ENCODE results near the gene CYP26C1. TPM values are rescaled to one million over a fixed set of nuclear protein-coding genes. Genes with fewer than 3 reads are reported as not detected.
A peak's percentile ranks its signal among the peaks of the same experiment; 100 is the strongest.

CYP26C1 gene
- total and polyA plus RNA-seq, 2 of the 13 experiments (the other 11 are each of a cell fraction or from before 2014, with no cell fraction given): 0.02 TPM; not detected in 1

DNA sequence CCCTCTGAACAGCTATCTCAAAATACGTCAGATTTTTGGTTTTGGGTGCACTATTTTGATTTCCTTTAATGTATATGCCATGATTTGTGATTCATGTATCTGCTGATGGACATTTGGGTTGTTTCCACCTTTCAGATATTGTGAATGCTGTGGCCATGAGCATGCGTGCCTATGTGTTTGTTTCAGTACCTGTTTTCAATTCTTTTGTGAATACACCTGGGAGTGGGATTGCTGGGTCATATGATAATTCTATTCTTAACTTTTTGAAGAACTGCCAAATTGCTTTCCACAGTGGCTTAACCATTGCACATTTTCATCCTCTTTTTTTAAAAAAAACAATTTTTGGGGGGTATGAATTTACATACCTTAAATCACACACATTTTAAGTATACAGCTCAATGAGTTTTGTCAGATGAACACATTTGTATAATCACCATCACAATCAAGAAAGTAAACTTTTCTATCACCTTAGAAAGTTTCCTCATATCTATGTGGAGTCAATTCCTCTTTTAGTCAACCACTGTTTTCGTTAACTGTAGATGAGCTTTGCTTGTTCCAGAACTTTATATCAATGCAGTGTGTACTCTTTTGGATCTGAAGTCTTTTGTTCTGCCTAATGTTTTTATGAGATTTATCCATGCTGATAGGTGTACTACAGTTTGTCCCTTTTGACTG is 50.0 kb downstream of the CYP26C1 start:
- TF ChIP-seq, protein P1, sequence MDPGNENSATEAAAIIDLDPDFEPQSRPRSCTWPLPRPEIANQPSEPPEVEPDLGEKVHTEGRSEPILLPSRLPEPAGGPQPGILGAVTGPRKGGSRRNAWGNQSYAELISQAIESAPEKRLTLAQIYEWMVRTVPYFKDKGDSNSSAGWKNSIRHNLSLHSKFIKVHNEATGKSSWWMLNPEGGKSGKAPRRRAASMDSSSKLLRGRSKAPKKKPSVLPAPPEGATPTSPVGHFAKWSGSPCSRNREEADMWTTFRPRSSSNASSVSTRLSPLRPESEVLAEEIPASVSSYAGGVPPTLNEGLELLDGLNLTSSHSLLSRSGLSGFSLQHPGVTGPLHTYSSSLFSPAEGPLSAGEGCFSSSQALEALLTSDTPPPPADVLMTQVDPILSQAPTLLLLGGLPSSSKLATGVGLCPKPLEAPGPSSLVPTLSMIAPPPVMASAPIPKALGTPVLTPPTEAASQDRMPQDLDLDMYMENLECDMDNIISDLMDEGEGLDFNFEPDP (CRISPR knock-in tag; conservative IDR thresholded peaks at IDR 0.05): no peak
- TF ChIP-seq CHD2 (IDR thresholded peaks at IDR 0.05; ENCODE audit: low read depth, low read length) (no peak), DPF2 (CRISPR knock-in tag; IDR thresholded peaks at IDR 0.05; ENCODE audit: borderline replicate concordance, low read depth) (no peak), GABPA (IDR thresholded peaks at IDR 0.05; ENCODE audit: low read depth, low read length) (no peak), GABPA (CRISPR knock-in tag; IDR thresholded peaks at IDR 0.05; ENCODE audit: low read depth) (no peak), ZNF292 (CRISPR knock-in tag; IDR thresholded peaks at IDR 0.05; ENCODE audit: borderline replicate concordance, low read depth) (no peak)
- H3K4me2 ChIP-seq (ENCODE audit: low read depth, low read length): no peak overlapping the region
- no peak overlapping the region for H3K27ac ChIP-seq (ENCODE audit: extremely low read length, insufficient read depth, low read length)
- no peak for DNase-seq (ENCODE audit: low spot score)
- H3K9me3 ChIP-seq (ENCODE audit: low read length): no peaks in the 10 kb centered on the region
- no peaks in the 10 kb centered on the region for H4K20me1 ChIP-seq (ENCODE audit: insufficient read depth, low read length)
- in situ Hi-C loops (cut with HindIII; ENCODE audit: extremely low pct_ligation_motif_present, low pct_unique_long_range_greater_than_20kb): no loop called here
- H3K9ac ChIP-seq (ENCODE audit: insufficient read depth, low read depth, low read length): no peak overlapping the region
- POLR2A ChIA-PET: no interaction called here
- ATAC-seq: no peak
- FAIRE-seq: no peak
- no peak overlapping the region for H2AFZ ChIP-seq (ENCODE audit: low read length)
- intact Hi-C loops (cut with micrococcal nuclease; ENCODE audit: unreplicated experiment): no loop called here
- BruUV-seq (replicated peaks): no TSS peak
- H3K4me1 ChIP-seq (ENCODE audit: insufficient read depth, low read length): peaks cover 38% of the 10 kb centered on the region
- CTCF ChIA-PET (ENCODE audit: low intra/inter-chr PET ratio, low total read pairs): no interaction called here
- H3K36me3 ChIP-seq (replicated peaks in 1 of 2; ENCODE audit: control insufficient read depth in 1 of 2, insufficient read depth in 2 of 2, low read length in 2 of 2): no peaks in the 10 kb centered on the region
- no peak overlapping the region for H3K4me3 ChIP-seq (replicated peaks in 1 of 3; ENCODE audit: insufficient read depth in 1 of 3, low read depth in 2 of 3, low read length in 3 of 3)
- no peaks in the 10 kb centered on the region; a peak in 2 of 5 replicates for H3K27me3 ChIP-seq (ENCODE audit: control insufficient read depth in 1 of 2, insufficient read depth in 2 of 2, low read length in 2 of 2)
- 62% methylated on average over 3 of the region's 3 CpGs for WGBS (ENCODE audit: low lambda C conversion rate)
- H3K79me2 ChIP-seq (ENCODE audit: insufficient read depth, low read length): no peaks in the 10 kb centered on the region

DNA sequence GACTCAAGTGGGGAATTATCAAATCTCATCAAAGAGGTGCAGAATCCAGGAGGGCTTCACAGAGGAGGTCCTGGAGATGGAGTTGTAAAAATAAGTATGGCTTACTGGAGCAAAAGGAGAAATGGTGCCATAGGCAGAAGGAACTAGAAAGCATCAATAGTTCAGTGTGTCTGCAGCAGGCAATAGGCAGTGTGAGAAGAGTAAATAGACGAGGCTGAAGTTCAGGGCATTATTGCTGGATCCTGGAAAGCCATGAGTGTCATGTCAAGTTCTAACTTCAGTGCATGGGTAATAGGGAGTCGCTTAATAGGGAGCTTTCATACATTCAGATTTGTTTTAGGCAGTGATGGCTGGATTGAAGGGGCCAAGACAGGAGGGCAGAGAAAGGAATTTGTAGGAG is 52.4 kb downstream of the CYP26C1 start:
- POLR2A ChIA-PET: no interaction called here
- Histone ChIP-seq H3K9ac (ENCODE audit: insufficient read depth, low read depth, low read length) (no peak overlapping the region), H3K79me2 (ENCODE audit: insufficient read depth, low read length) (no peaks in the 10 kb centered on the region), H3K4me2 (ENCODE audit: low read depth, low read length) (no peak overlapping the region), H4K20me1 (ENCODE audit: insufficient read depth, low read length) (no peaks in the 10 kb centered on the region), H3K27ac (ENCODE audit: extremely low read length, insufficient read depth, low read length) (no peak overlapping the region), H3K9me3 (ENCODE audit: low read length) (no peaks in the 10 kb centered on the region), H2AFZ (ENCODE audit: low read length) (no peak overlapping the region), H3K4me3 (replicated peaks in 1 of 3; ENCODE audit: insufficient read depth in 1 of 3, low read depth in 2 of 3, low read length in 3 of 3) (no peak overlapping the region), H3K36me3 (replicated peaks in 1 of 2; ENCODE audit: control insufficient read depth in 1 of 2, insufficient read depth in 2 of 2, low read length in 2 of 2) (no peaks in the 10 kb centered on the region), H3K4me1 (ENCODE audit: insufficient read depth, low read length) (peaks cover 16% of the 10 kb centered on the region), H3K27me3 (ENCODE audit: control insufficient read depth in 1 of 2, insufficient read depth in 2 of 2, low read length in 2 of 2) (no peaks in the 10 kb centered on the region; a peak in 2 of 5 replicates)
- ATAC-seq: peak; percentile 86
- WGBS (ENCODE audit: low lambda C conversion rate): 24% methylated on average over 2 of the region's 2 CpGs
- in situ Hi-C loops (cut with HindIII; ENCODE audit: extremely low pct_ligation_motif_present, low pct_unique_long_range_greater_than_20kb): no loop called here
- CTCF ChIA-PET (ENCODE audit: low intra/inter-chr PET ratio, low total read pairs): no interaction called here
- peak; percentile 23 for FAIRE-seq
- intact Hi-C loops (cut with micrococcal nuclease; ENCODE audit: unreplicated experiment): no loop called here
- DNase-seq (ENCODE audit: low spot score): peak; percentile 49
- BruUV-seq (replicated peaks): no TSS peak
- TF ChIP-seq SMC3 (IDR thresholded peaks at IDR 0.05; ENCODE audit: low read length) (no peak), ARNTL (CRISPR knock-in tag; IDR thresholded peaks at IDR 0.05) (no peak), ZNF558 (CRISPR knock-in tag; IDR thresholded peaks at IDR 0.05; ENCODE audit: borderline replicate concordance) (no peak), MIXL1 (CRISPR knock-in tag; IDR thresholded peaks at IDR 0.05) (no peak), PHF21A (CRISPR knock-in tag; IDR thresholded peaks at IDR 0.05) (no peak), MBNL3 (CRISPR knock-in tag; conservative IDR thresholded peaks at IDR 0.05) (no peak), ZNF263 (CRISPR knock-in tag; IDR thresholded peaks at IDR 0.05) (0 out of 2 replicates have a peak, but pooled peaks have one; percentile 21), ZNF619 (CRISPR knock-in tag; IDR thresholded peaks at IDR 0.05) (no peak), RXRA (CRISPR knock-in tag; IDR thresholded peaks at IDR 0.05) (peak; percentile 16; the same call in 1 of the 2 replicates)
- TF ChIP-seq, protein P2, sequence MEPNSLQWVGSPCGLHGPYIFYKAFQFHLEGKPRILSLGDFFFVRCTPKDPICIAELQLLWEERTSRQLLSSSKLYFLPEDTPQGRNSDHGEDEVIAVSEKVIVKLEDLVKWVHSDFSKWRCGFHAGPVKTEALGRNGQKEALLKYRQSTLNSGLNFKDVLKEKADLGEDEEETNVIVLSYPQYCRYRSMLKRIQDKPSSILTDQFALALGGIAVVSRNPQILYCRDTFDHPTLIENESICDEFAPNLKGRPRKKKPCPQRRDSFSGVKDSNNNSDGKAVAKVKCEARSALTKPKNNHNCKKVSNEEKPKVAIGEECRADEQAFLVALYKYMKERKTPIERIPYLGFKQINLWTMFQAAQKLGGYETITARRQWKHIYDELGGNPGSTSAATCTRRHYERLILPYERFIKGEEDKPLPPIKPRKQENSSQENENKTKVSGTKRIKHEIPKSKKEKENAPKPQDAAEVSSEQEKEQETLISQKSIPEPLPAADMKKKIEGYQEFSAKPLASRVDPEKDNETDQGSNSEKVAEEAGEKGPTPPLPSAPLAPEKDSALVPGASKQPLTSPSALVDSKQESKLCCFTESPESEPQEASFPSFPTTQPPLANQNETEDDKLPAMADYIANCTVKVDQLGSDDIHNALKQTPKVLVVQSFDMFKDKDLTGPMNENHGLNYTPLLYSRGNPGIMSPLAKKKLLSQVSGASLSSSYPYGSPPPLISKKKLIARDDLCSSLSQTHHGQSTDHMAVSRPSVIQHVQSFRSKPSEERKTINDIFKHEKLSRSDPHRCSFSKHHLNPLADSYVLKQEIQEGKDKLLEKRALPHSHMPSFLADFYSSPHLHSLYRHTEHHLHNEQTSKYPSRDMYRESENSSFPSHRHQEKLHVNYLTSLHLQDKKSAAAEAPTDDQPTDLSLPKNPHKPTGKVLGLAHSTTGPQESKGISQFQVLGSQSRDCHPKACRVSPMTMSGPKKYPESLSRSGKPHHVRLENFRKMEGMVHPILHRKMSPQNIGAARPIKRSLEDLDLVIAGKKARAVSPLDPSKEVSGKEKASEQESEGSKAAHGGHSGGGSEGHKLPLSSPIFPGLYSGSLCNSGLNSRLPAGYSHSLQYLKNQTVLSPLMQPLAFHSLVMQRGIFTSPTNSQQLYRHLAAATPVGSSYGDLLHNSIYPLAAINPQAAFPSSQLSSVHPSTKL (CRISPR knock-in tag; IDR thresholded peaks at IDR 0.05): peak; percentile 76
